ENCODE results near the gene BACE2. TPM values are rescaled to one million over a fixed set of nuclear protein-coding genes. Genes with fewer than 3 reads are reported as not detected.
"Not testable (repeated sequence)": the region's sequence is repeated elsewhere in the genome, so short reads cannot be mapped to it uniquely, and the experiment has no call there.

The BACE2 gene
- total RNA-seq, 1 experiment from 2014 or later, result 14.2 TPM

DNA sequence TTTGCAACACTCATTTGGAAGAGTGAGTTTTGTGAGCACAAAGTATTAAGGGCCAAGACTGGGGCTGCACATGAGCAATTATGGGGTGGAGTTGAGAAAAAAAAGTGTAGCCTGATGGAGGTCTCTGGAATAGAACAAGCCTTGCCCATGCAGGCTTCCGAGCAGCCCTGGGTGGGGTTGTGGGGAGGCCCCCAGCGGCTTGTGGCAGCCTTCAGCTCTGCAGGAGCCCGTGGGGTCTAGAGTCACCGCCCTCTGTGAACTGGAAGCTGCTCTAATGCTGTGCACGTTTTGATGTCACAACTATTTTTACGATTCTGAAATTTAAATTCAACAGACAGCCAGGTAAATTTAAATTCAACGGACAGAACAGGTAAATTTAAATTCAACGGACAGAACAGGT lies 58.9 kb downstream of the BACE2 start:
- Histone ChIP-seq H3K27me3 (ENCODE audit: control insufficient read depth, insufficient read depth, low read length) (no peaks in the 10 kb centered on the region), H3K4me3 (ENCODE audit: insufficient read depth, low read depth, low read length) (no peak overlapping the region), H3K36me3 (replicated peaks; ENCODE audit: control insufficient read depth, insufficient read depth, low read length) (no peaks in the 10 kb centered on the region)
- DNase-seq, result no peak

- Histone ChIP-seq H3K36me3 (replicated peaks; ENCODE audit: control insufficient read depth, insufficient read depth, low read length) (no peaks in the 10 kb centered on the region), H3K27me3 (ENCODE audit: control insufficient read depth, insufficient read depth, low read length) (no peaks in the 10 kb centered on the region), H3K4me3 (ENCODE audit: insufficient read depth, low read depth, low read length) (no peak overlapping the region)
- no peak for DNase-seq
These were observed 59.5 kb downstream of the BACE2 start for GRCh38 chr21:41227357-41228005.

- no peaks in the 10 kb centered on the region for H3K27me3 ChIP-seq (ENCODE audit: control insufficient read depth, insufficient read depth, low read length)
- H3K4me3 ChIP-seq (ENCODE audit: insufficient read depth, low read depth, low read length), result no peak overlapping the region
- DNase-seq, result no peak
- no peaks in the 10 kb centered on the region for H3K36me3 ChIP-seq (replicated peaks; ENCODE audit: control insufficient read depth, insufficient read depth, low read length)
These were observed 60.0 kb downstream of the BACE2 start for GRCh38 chr21:41228006-41228370.

DNA sequence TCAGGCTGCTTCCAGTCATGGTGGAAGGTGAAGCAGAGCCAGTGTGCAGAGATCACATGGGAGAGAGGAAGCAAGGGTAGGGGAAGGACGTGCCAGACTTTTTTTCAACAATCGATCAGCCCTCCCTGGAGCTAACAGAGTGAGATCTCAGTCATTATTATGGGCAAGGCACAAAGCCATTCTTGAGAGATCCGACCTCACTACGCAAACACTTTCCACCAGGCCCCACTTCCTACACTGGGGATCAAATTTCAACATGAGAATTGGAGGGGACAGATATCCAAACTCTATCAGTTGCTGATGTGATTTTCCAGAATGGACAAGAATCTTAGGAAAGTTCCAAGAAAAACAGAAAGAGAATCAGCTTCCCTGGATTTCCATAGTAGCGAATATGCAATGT lies 60.5 kb downstream of the BACE2 start:
- no peaks in the 10 kb centered on the region for H3K36me3 ChIP-seq (replicated peaks; ENCODE audit: control insufficient read depth, insufficient read depth, low read length)
- DNase-seq, result no peak
- H3K27me3 ChIP-seq (ENCODE audit: control insufficient read depth, insufficient read depth, low read length), result no peaks in the 10 kb centered on the region
- no peak overlapping the region for H3K4me3 ChIP-seq (ENCODE audit: insufficient read depth, low read depth, low read length)

GRCh38 chr21:41228958-41229357 lies 61.0 kb downstream of the BACE2 start:
- no peak overlapping the region for H3K4me3 ChIP-seq (ENCODE audit: insufficient read depth, low read depth, low read length)
- H3K27me3 ChIP-seq (ENCODE audit: control insufficient read depth, insufficient read depth, low read length), result no peaks in the 10 kb centered on the region
- H3K36me3 ChIP-seq (replicated peaks; ENCODE audit: control insufficient read depth, insufficient read depth, low read length), result no peaks in the 10 kb centered on the region
- DNase-seq, result no peak

DNA sequence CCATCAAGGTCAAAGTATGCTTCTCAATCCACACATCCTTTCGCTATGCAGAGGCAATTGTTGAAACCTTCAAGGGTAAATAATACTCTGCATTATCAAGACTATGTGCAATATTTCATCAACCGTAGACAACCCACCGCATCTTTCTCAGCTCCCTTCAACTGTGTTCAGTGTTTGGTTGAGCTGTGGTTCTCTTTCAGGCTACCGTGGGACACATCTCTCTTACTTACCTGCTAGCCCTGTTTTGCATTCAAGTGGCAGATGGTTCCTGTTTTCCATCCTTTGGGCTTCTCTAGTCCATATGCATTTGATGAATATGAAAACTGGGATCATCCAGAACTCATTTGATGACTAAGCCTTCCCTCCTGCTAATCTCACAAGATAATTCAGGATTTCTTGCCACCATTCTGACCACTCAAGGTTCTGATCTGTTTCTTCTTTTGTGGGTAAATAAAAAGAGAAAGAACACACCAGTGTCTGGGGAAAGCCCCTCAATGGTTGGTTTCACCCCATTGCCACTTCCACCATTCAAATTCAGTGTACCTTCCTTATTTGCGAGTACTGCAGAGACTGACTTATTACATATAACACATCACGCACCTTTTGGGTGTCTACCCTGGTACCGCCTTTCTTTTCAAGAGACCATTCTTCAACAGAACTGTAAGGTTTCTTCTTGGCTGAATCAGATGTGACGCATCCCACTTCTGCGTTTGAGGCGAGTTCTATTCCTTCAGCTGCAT lies 61.7 kb downstream of the BACE2 start:
- H3K4me3 ChIP-seq (ENCODE audit: insufficient read depth, low read depth, low read length), result no peak overlapping the region
- no peaks in the 10 kb centered on the region for H3K36me3 ChIP-seq (replicated peaks; ENCODE audit: control insufficient read depth, insufficient read depth, low read length)
- H3K27me3 ChIP-seq (ENCODE audit: control insufficient read depth, insufficient read depth, low read length), result no peaks in the 10 kb centered on the region
- DNase-seq, result no peak

DNA sequence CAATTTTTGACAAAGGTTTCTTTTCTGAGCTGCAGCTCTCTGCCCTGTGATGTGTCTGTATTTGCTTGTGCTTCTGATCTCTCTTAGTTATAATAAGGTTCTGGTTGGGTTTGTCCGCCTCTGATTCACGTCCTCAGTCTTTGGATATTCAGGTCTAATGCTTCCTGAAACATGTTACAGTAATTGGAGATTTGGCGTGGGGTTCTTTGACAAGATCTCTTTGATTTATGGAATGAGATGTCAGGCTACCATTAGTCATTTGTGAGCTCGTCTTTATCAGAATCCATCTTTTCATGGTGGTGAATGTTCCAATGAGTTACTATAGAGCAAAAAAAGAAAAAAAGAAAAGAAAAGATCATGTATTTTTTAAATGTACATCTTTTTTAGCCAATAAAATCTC lies 62.5 kb downstream of the BACE2 start:
- Histone ChIP-seq H3K36me3 (replicated peaks; ENCODE audit: control insufficient read depth, insufficient read depth, low read length) (no peaks in the 10 kb centered on the region), H3K4me3 (ENCODE audit: insufficient read depth, low read depth, low read length) (no peak overlapping the region), H3K27me3 (ENCODE audit: control insufficient read depth, insufficient read depth, low read length) (no peaks in the 10 kb centered on the region)
- no peak for DNase-seq

- no peaks in the 10 kb centered on the region for H3K36me3 ChIP-seq (replicated peaks; ENCODE audit: control insufficient read depth, insufficient read depth, low read length)
- no peak for DNase-seq
- H3K4me3 ChIP-seq (ENCODE audit: insufficient read depth, low read depth, low read length), result no peak overlapping the region
- no peaks in the 10 kb centered on the region for H3K27me3 ChIP-seq (ENCODE audit: control insufficient read depth, insufficient read depth, low read length)
These were observed 63.1 kb downstream of the BACE2 start for GRCh38 chr21:41231060-41231459.

- no peaks in the 10 kb centered on the region for H3K36me3 ChIP-seq (replicated peaks; ENCODE audit: control insufficient read depth, insufficient read depth, low read length)
- no peak overlapping the region for H3K4me3 ChIP-seq (ENCODE audit: insufficient read depth, low read depth, low read length)
- DNase-seq, result no peak
- no peaks in the 10 kb centered on the region for H3K27me3 ChIP-seq (ENCODE audit: control insufficient read depth, insufficient read depth, low read length)
These were observed 64.1 kb downstream of the BACE2 start for GRCh38 chr21:41232013-41232412.

DNA sequence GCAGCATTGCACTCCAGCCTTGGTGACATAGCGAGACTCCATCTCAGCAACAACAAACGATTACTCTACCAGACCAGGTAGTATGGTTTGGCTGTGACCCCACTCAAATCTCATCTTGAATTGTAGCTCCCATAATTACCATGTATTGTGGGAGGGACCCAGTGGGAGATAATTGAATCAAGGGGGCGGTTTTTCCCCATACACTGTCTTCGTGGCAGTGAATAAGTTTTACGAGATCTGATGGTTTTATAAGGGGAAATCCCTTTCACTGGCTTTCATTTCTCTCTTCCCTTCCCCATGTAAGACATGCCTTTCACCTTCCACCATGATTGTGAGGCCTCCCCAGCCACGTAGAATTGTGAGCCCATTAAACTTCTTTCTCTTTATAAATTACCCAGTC lies 66.0 kb downstream of the BACE2 start:
- no peaks in the 10 kb centered on the region for H3K27me3 ChIP-seq (ENCODE audit: control insufficient read depth, insufficient read depth, low read length)
- DNase-seq, result no peak
- H3K36me3 ChIP-seq (replicated peaks; ENCODE audit: control insufficient read depth, insufficient read depth, low read length), result no peaks in the 10 kb centered on the region
- no peak overlapping the region for H3K4me3 ChIP-seq (ENCODE audit: insufficient read depth, low read depth, low read length)

- Histone ChIP-seq H3K27me3 (ENCODE audit: control insufficient read depth, insufficient read depth, low read length) (no peaks in the 10 kb centered on the region), H3K4me3 (ENCODE audit: insufficient read depth, low read depth, low read length) (no peak overlapping the region), H3K36me3 (replicated peaks; ENCODE audit: control insufficient read depth, insufficient read depth, low read length) (no peaks in the 10 kb centered on the region)
- DNase-seq, result no peak
These were observed 66.6 kb downstream of the BACE2 start for GRCh38 chr21:41234569-41234968.

DNA sequence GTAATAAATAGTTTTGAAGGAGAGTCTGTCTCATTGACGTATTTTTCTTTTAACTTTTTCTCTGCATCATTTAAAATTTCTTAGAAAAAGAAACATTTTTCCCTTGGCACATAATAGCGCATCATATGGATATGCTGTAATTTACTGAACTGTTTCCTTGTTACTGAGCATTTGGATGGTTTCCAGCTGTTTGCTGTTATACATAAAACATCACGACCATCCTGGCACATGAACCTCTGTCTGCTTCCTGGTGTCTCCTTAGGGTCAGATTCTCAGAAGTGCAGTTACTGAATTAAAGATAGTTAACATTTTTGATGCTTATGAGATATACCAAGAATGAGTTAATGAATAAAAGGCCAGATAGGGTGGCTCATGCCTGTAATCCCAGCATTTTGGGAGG lies 67.2 kb downstream of the BACE2 start:
- no peaks in the 10 kb centered on the region for H3K36me3 ChIP-seq (replicated peaks; ENCODE audit: control insufficient read depth, insufficient read depth, low read length)
- no peaks in the 10 kb centered on the region for H3K27me3 ChIP-seq (ENCODE audit: control insufficient read depth, insufficient read depth, low read length)
- no peak for DNase-seq
- no peak overlapping the region for H3K4me3 ChIP-seq (ENCODE audit: insufficient read depth, low read depth, low read length)

DNA sequence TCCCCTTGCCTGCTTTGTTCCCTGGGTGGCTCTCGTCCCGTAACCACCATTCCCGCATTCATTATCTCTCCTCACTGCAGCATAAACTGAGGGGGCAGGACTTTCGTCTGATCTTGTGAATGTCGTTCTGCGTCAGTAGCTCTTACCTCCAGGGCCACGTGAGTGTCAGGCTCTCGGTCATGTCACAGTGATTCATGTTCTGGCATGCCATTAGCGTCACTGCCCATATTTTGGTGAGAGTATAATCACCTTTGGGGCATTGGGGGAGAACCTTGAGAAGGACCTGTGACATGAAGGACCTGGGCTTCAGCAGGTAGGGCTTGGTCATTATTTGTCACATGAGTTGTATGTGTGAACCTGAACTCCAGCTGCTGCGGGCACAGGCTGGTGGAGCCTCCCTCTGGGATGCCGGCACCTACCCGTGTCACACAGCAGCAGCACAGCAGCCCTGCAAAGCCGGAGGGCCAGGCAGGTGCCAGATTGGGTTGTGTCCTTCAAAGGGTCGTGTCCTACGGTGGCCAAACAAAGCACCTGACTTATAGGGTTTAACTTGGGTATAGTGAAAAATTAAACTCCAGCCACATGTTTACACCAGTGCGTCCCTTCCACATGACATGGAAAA lies 68.5 kb downstream of the BACE2 start:
- Histone ChIP-seq H3K4me3 (ENCODE audit: insufficient read depth, low read depth, low read length) (no peak overlapping the region), H3K36me3 (replicated peaks; ENCODE audit: control insufficient read depth, insufficient read depth, low read length) (no peaks in the 10 kb centered on the region)
- DNase-seq, result no peak

DNA sequence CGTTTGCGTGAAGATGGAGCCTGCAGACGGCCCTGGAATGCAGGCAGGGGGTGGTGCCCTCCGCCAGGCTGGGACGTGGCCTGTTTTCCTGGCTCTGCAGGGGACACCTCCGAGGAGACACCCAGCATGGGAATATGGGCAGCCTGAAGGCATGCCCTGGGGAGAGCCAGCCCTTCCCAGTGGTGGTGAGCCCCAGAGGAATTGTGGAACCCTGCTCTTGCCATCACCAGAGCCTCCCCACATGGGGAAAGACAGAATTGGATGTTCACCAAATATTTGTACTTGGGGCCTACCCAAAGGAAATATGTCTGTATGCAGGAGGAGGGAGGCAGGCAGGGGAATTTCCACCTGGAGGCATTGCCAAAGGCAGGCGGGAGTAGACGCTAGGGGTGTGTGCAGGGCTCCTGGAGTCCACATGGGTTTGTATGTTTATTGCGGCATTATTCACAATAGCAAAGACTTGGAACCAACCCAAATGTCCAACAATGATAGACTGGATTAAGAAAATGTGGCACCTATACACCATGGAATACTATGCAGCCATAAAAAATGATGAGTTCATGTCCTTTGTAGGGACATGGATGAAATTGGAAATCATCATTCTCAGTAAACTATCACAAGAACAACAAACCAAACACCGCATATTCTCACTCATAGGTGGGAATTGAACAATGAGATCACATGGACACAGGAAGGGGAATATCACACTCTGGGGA lies 70.3 kb downstream of the BACE2 start:
- H3K27me3 ChIP-seq (ENCODE audit: control insufficient read depth, insufficient read depth, low read length); DNase-seq; H3K36me3 ChIP-seq (replicated peaks; ENCODE audit: control insufficient read depth, insufficient read depth, low read length); H3K4me3 ChIP-seq (ENCODE audit: insufficient read depth, low read depth, low read length): not testable (repeated sequence)

More for the DNA sequence above, 68.5 kb downstream of the BACE2 start:
- H3K27me3 ChIP-seq (ENCODE audit: control insufficient read depth, insufficient read depth, low read length), result no peaks in the 10 kb centered on the region

GRCh38 chr21:41240040-41240439 lies 72.1 kb downstream of the BACE2 start:
- H3K4me3 ChIP-seq (ENCODE audit: insufficient read depth, low read depth, low read length), result no peak overlapping the region
- no peaks in the 10 kb centered on the region for H3K36me3 ChIP-seq (replicated peaks; ENCODE audit: control insufficient read depth, insufficient read depth, low read length)
- no peak for DNase-seq
- no peaks in the 10 kb centered on the region for H3K27me3 ChIP-seq (ENCODE audit: control insufficient read depth, insufficient read depth, low read length)
